HG03066 (cell line): ENCODE measurements around the gene PAAF1.

Source experiments
- ATAC-seq: cut with Tn5 transposase; IDR thresholded peaks from one replicate; pipeline ENCODE4 v1.9.1; 2021; ENCODE audit warnings: low read depth; ENCODE audit not compliant: unreplicated experiment

Gene PAAF1

DNA sequence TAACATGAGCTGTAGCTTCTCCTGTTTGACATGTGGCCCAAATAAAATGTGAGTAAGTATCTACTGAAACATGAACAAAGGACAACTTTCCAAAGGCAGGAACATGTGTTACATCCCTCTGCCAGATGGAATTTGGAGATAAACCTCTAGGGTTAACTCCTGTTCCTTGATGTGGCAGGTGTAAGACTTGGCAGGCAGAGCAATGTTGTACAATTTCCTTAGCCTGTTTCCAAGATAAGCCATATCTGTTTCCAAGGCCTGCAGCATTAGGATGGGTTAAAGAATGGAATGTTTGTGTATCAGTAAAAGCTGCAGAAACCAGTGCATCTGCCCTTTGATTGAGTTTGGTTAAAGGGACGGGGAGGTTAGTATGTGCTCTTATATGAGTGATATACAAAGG is 65.2 kb downstream of the PAAF1 start:
- no peak for ATAC-seq

DNA sequence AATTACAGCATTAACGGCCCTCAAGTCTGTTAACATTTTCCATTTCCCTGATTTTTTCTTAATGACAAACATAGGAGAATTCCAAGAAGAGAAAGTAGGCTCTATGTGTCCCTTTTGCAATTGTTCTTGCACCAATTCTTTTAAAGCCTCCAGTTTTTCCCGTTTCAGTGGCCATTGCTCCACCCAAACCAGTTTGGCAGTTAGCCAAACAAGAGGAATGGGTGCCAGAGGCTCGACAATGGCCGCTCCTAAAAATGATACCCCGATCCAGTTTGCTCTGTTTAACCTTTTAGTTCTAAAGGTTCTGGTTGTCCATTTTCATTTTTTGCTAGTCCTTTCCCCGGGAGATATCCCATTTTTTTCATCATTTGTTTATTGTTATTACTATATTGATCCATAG is 67.3 kb downstream of the PAAF1 start:
- no peak for ATAC-seq

DNA sequence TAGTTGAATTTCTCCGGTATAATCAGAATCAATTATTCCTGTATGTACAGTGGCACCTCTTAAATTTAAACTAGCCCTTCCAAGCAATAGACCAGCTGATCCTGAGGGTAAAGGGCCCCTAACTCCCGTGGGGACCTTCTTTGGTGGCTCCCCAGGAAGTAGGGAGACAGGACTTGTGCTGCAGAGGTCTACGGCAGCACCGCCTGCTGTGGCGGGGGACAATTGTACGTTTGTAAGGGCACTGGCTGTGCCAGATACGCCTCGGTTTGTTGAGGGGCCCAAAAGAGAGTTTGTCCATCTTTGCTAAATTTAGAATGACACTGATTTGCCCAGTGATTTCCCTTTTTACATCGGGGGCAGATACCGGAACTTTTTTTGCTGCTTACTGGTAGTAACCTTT is 68.1 kb downstream of the PAAF1 start:
- no peak for ATAC-seq

DNA sequence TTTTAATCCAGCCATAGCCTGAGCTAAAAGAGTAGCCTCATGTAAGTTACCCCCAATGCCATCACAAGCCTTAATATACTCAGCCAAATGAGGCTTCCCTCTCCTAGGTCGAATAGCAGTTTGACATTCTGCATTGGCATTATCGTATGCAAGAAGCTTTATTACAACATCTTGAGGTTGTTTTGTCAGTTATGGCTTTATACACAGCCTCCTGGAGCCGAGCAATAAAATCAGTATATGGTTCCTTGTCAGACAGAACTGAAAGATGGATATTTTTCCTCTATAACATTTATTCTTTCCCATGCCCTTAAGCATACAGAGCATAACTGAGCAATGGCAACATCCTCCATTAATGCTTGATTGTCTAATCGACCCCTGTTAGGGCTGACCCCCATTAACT is 68.6 kb downstream of the PAAF1 start:
- ATAC-seq = no peak

DNA sequence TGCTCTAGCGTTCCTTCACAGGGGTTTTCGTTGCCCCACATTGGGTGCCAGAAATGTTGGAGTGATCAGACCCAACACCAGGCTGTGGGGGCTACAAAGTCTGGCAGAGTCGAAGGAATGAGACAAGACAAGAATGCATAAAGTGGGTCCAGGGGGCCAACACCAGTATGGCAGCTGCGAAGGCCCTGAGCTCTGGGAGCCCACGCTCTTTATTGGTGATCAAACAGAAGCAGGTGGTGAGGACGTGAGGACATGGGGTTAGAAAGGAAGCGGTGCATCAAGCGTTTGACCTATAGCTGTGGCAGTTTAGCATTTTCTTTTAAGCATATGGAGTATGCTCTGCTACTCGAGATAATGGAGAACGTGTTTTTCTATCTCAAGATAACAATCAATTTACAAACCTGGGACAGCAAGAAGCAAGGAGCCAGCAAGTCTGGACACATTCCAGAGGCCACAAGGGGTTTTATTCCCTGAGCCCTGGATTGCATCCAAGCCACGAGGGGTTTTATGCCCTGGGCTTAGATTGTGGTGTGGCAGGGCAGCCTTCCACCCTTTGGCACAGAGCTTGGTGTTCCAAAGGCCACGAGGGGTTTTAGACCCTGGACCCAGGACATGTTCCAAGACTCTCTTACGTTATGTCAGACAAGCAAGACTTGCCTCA is 70.1 kb downstream of the PAAF1 start:
- no peak for ATAC-seq

DNA sequence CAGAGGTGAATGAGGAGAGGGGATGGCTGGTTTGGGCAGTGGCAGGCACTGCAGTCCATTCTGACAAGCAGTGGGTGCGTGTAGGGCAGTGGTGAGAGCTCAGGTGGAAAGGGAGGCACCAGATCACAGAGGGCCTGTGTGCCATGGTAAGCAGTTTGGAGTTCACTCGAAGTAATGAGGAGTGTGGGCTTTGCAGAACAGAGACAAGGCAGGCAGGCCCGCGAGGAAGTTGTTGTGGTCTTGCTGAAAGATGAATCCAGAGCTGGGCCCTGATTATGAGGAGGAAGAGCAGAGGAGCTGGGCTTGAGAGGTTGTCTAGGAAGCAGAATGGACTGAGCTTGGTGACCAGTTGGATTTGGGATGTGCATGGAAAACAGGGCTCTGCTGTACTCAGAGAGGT is 72.4 kb downstream of the PAAF1 start:
- no peak for ATAC-seq

DNA sequence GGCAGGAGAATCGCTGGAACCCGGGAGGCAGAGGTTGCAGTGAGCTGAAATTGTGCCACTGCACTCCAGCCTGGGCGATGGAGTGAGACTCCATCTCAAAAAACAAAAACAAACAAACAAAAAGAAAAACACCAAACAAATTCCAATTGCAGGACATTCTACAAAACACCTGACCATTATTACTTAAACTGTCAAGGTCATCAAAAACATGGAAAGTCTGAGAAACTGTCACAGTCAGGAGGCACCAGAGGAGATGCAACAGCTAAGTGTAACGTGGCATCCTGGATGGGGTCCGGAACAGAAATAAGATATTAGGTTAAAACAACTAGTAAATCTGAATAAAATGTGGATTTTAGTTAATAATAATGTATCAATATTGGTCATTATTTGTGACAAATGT is 73.1 kb downstream of the PAAF1 start:
- ATAC-seq = no peak

DNA sequence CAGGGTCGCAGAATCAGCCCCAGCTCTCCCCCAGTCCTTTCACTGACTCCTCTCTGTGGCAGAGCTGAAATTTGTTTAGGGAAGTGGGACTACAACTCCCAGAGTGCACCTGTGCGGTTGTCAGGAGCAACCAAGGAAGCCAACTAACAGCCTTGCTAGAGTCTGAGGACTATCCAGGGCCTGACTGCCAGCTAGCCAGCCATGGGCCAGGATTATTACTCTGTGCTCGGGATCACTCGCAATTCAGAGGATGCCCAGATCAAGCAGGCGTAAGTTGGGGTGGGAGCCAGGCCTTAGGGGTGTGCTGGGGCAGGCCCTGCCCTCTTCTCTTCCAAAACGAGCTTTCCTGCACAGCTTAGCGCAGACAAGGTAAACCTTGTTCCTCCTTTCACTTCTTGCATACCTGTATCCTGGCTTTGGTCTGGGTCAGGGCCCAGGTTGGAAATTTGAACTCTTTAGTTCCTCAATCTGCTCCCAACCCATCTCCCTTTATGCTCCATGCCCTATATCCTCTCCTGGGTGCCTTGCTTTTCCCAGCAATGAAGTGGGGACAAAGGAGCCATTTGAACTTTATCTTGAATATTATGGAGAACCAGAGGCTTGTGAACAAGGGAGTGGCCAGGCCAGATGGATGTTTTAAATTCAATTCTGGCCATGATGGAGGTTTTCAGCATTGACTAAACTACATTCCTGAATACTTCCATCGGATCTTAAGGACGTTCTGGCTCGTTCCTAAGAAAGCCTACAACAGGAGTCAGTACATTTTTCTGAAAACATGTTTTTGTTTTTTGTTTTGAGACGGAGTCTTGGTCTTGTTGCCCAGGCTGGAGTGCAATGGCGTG is 74.3 kb downstream of the PAAF1 start, which contains the start of gene DNAJB13:
TSS of gene DNAJB13 (plus strand) at position 158 of the 842 bp plus-strand sequence. CDS start at position 202, 44 bp downstream.
- peak; percentile 81 for ATAC-seq

DNA sequence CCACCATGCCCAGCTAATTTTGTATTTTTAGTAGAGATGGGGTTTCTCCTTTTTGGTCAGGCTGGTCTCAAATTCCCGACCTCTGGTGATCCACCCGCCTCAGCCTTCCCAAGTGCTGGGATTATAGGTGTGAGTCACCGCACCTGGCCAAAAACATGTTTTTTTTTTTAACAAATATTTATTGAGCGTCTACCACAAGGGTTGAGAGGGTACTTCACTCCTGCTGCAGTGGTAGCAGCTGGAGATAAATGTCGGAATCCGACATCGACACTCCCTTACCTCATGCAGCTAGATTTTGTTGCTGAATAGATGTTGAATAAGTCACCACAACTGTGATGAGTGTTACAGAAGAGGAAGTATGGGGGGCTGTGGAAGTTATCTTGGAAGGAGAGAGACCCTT is 75.0 kb downstream of the PAAF1 start:
- ATAC-seq = no peak

DNA sequence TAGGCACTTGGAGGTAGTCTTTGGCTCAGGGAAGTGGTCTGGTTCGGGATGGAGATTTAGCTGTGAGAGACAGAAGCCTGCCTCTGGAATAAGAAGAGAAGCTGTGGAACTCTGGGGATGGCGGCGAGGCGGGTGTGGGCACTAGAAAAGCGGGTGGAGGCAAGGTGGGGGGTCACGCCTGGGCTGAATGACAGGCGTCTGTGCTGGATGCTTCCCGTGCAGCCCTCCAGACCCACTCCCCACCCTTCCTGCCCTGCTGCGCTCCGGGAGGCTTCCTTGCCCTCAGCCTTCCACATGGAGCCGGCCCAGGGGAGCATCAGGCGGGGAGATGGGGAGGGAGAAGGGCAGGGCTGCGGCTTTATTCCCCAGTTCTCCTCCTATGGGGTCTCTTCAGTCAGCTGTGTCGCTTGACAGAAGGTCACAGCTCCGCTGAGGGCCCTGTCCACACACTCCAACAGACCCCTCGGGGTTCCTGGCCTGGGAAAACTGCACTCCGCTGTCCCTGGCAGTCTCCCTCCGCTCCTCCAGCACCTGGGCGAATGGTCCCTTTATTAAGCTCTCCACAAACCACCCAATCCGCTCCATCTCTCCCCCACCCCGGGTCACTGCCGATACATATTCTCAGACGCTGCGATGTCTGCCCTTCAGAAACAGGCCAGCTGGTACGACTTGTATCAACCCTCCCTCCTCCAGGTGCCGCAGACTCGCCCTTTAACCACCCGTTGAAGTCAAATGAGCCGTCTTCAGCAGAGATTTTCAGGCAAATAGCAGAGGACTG is 80.3 kb downstream of the PAAF1 start:
- no peak for ATAC-seq

DNA sequence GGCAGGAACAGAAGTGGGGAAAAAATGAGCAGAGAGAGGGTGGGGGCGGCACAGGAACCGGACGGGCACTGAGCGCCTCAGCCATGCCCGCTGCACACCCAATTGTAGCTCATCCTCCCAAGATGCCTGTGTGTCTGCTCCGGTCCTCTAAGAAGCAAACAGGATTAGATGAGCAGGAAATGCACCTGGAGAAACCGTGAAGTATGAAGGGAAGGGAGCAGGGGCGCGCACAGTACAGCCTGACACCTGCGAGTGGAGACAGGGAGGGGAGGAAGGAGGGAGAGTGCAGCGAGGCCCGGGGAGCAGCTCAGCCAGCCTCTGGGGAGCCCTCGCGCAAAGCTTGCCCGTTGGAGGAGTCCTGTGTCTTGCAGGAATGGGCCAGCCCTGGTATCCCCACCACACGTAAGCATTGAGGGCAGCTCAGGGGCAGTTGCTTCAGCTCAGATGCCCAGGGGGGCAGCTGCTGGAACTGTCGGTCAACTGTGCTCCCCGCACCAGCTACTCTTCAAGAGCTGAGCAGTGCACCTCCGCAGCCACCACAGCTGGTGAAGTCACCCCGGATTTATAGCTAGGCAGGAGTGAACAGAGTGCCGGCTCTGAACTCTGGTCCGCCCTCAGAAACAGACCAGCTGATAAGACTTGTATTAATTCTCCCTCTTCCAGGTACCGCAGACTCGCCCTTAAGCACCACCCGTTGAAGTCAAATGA is 81.0 kb downstream of the PAAF1 start:
- ATAC-seq = no peak

DNA sequence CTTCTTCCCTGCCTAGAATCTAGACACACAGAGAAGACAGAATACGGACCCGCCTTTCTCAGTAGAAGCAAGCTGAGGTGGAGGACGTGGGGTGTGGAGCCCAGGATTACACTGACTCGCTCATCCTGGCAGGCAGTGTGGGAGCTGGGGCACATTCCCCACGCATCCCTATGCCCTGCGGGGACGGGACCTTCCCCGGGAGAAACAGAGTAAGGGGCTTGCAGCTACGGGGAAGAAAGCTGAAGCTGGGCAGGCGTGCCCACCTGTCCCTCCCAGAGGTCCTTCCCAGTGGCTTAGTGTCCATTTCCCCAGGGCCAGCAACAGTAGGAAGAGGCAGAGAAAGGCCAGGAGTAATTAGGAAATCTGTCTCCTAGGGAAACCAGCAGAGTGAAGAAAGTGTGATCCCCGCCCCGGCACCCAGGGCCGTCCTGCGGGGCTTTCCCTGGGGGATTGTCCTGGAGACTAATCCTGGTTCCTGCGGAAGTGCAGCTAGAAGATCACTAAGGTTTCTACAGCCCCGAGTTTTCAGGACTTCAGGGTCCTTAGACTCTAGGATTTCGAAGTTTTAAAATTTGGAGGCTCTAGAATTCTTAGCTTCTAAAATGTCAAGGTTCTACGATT is 81.8 kb downstream of the PAAF1 start:
- ATAC-seq = no peak

DNA sequence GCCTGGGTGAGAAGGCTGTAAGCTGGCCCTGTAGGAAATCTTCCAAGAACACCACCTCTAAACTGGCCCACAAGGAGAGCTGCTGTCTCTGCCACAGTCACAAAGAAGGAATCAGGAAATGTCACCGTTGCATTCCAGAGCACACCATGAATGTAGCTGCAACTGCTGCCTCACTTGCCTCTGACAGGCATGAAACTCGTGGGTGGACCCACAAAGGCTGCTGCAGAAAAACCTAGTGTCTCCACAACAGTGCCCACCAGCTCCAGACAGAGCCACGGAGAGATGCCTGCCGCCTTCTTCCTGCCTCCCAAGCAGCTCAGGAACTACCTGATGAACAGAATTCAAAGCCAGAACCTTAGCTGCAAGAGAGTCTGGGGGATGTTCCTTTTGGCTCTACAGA is 84.5 kb downstream of the PAAF1 start:
- ATAC-seq = no peak

DNA sequence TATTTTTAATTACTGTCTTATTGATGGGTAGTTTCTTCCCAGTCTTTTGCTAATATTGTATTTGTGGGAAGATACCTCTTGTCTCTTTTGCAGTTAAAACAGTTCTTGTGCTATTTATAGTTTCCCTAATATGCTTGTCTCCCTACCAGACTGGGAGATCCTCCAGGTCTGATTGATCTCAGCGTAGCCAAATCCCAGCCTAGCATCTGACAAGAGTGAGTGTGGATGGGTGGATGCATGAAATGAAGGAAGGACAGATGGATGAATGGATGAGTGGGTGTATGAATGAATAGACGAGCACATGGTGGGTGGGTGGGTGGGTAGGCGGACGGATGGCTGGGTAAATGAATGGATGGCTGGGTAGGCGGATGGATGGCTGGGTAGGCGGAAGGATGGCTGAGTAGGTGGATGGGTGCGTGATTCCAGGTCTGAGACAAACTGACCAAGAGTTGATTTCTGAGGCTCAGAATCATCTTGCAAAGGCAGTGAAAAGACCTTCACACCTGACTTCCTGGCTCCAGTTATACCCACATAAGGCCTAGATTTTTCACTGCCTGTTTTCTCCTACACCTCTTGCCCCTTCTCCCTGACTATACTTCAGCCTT is 85.4 kb downstream of the PAAF1 start:
- no peak for ATAC-seq

DNA sequence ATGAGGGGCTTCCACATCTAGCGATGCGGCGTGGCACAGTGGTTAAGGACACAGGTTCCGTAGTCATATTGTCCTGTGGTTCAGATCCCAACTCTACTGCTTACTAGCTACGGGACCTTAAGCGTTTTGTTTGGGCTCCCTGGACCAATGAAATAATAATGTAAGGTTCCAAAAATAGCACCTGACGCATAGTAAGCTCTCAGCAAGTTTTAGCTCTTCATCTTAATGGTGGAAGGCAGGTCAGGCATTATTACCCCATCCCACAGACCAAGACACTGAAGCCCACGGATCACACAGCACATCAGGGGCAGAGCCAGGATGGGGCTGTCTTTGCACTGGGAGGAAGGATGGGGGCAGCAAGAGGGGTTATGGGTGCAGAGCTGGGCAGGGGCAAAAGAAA is 87.1 kb downstream of the PAAF1 start:
- no peak for ATAC-seq

DNA sequence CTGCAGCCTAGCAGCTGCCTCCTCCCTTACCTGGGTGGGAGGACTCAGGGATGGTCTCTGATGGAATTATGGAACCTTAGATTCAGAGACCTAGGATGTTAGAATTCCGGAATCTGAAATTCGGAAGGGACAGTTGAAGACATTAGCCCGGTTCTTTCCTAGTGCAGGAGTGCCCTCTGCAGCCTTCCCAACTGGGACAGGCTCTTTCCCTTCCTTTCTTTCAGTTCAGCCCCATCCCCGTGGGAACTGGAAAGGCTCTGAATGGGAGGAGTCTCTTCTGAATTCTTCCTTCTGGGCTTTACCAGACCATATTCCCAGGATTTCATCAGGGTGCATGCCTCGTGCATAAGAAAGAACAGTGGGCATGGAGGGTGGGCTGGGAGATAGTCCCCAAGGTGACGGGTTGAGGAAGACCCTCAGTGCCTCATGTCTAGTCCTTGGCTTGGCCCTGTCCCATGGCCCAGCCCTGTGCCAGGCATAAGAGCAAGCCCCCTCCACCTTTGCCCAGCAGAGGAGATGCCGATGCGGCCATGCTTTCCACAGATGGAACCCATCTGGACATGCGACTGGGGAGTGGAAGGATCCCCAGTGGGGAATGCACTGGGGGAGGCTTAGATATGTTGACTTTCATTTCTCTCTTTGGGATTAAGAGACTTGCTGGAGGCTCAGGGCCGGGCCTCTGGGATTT is 88.4 kb downstream of the PAAF1 start:
- ATAC-seq = no peak

DNA sequence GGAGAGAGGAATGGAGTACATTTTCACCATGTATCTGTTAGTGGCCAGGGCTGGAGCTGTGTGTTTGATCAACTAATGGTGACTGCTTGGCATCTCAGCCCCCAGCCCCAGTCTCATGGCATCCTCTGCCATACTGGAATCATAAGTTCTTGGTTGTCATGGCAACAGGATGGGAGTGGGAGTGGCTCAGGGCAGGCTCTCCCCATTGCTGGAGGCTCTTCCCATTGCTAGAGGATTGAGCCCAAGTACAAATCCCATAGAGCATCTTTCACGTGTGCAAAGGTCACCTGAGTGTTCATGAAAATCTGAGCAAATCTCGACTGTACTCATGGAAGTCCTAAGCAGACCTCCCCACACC is 88.9 kb downstream of the PAAF1 start:
- no peak for ATAC-seq

DNA sequence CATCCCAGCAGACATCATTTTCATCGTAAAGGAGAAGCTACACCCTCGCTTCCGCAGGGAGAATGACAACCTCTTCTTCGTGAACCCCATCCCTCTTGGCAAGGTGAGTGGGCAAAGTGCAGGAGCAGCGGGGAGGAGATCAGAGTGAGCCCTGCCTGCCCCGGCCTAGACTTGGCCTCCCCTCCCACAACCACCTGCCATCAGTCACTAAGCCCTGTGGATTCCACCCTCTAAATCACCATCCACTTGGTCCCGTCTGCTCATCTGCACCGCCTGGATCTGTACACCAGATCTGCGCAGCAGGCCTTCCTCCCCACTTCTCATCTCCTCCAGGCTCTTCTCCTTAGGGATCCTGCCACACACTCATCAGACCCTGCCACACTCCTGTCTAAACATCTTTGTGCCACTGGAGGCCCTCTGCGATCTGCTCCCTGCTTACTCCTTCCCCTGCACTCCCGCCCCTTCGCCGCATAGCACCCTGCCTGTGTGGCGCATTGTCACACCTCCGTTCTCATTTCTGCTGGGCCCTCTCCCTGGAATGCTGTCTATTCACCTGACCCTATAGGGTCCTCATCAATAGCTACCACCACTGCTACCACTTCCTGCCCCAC is 91.7 kb downstream of the PAAF1 start:
- ATAC-seq = no peak

DNA sequence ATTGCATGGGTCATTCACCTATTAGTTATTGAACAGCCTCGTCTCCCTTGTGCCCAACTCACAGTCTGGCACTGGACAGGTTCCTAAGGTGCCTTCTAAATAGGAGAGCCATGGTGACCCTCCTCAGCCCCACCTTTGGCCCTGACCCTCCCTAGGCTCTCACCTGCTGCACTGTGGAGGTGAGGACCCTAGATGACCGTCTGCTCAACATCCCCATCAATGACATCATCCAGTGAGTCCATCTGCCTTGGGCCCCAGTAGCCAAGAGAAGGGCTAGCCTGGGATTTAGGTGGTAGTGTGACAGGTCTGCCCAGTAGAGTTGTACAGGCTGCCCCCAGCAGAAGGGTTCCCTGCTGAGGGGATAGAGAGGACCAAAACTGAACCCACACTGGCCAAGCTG is 92.3 kb downstream of the PAAF1 start:
- no peak for ATAC-seq
